OCI-LY7 (cell line): ENCODE results near the gene EEF2K. TPM values are rescaled to one million over a fixed set of nuclear protein-coding genes. Genes with fewer than 3 reads are reported as not detected.
"Not testable (repeated sequence)": the region's sequence is repeated elsewhere in the genome, so short reads cannot be mapped to it uniquely, and the experiment has no call there.

Experiments
- BruUV-seq: library from RNA; stranded (reverse); fragments of 400-500 nt; replicated peaks from 2 replicates; lab custom pipeline; 2021; lab: Mats Ljungman, UMichigan
- CTCF ChIA-PET: fragments of 300-600 bp; sonication (Branson Sonifier 250); formaldehyde crosslinking; loops from one replicate; lab custom pipeline; 2022; ENCODE audit warnings: antibody characterized with exemption; ENCODE audit not compliant: unreplicated experiment; lab: Charles Lee
- POLR2A ChIA-PET: fragments of 300-600 bp; sonication (Branson Sonifier 250); formaldehyde crosslinking; loops from one replicate; lab custom pipeline; 2022; ENCODE audit warnings: antibody characterized with exemption; lab: Charles Lee
- DNase-seq: peaks from one replicate; pipeline ENCODE4 v3.0.0-alpha.2; 2015; ENCODE audit warnings: low spot score
- H2AFZ ChIP-seq: fragments of 200-600 bp; sonication (generic), shearing (Covaris generic); 2 replicates; pipeline ENCODE4 v1.6.1; 2014; ENCODE audit warnings: mild to moderate bottlenecking, antibody characterized with exemption, low read length, moderate library complexity
- H3K27ac ChIP-seq: fragments of 200-600 bp; sonication (generic); 2 replicates; pipeline ENCODE4 v1.5.1; 2014; ENCODE audit warnings: mixed run types, low read depth, mild to moderate bottlenecking, moderate library complexity, low read length, inconsistent platforms; ENCODE audit not compliant: poor library complexity, severe bottlenecking
- H3K36me3 ChIP-seq: fragments of 200-600 bp; sonication (generic); 2 replicates; pipeline ENCODE4 v1.6.1; 2014; ENCODE audit warnings: mild to moderate bottlenecking, antibody characterized with exemption, low read length, moderate library complexity, mixed read lengths; ENCODE audit not compliant: insufficient read depth
- H3K4me1 ChIP-seq: fragments of 200-600 bp; sonication (generic); 2 replicates; pipeline ENCODE4 v1.5.1; 2014; ENCODE audit warnings: mild to moderate bottlenecking, low read length; ENCODE audit not compliant: insufficient read depth, poor library complexity, severe bottlenecking
- H3K4me2 ChIP-seq: fragments of 200-600 bp; sonication (generic); 2 replicates; pipeline ENCODE4 v1.6.1; 2014; ENCODE audit warnings: mild to moderate bottlenecking, low read length
- H3K4me3 ChIP-seq: fragments of 200-600 bp; sonication (generic); 2 replicates; pipeline ENCODE4 v1.5.1; 2014; ENCODE audit warnings: mild to moderate bottlenecking, low read depth, low read length; ENCODE audit not compliant: poor library complexity, severe bottlenecking
- H3K79me2 ChIP-seq: fragments of 200-600 bp; sonication (generic); 2 replicates; pipeline ENCODE4 v1.6.1; 2016; ENCODE audit warnings: low read depth, mild to moderate bottlenecking, low read length, moderate library complexity, mixed read lengths; ENCODE audit not compliant: insufficient read depth
- H3K9me2 ChIP-seq: fragments of 200-600 bp; sonication (generic); 2 replicates; pipeline ENCODE4 v1.6.1; 2016; ENCODE audit warnings: mild to moderate bottlenecking, low read length, mixed read lengths; ENCODE audit not compliant: insufficient read depth
- H3K9me3 ChIP-seq: fragments of 200-600 bp; sonication (generic); 2 replicates; pipeline ENCODE4 v1.6.1; 2014; ENCODE audit warnings: mild to moderate bottlenecking, mixed run types, low read length, mixed read lengths
- H4K20me1 ChIP-seq: fragments of 200-600 bp; sonication (generic); 2 replicates; pipeline ENCODE4 v1.6.1; 2014; ENCODE audit warnings: mild to moderate bottlenecking, antibody characterized with exemption, low read length, moderate library complexity, mixed read lengths; ENCODE audit not compliant: insufficient read depth
- CTCF ChIP-seq: fragments of 200-600 bp; sonication (generic); conservative IDR thresholded peaks from 2 replicates; pipeline ENCODE4 v1.5.1; 2014; ENCODE audit warnings: mild to moderate bottlenecking, antibody characterized with exemption, low read length, moderate library complexity, mixed read lengths
- EZH2phosphoT487 ChIP-seq: fragments of 200-600 bp; sonication (generic); IDR thresholded peaks from 2 replicates; pipeline ENCODE4 v1.6.1; 2018; ENCODE audit warnings: low read depth, borderline replicate concordance, mild to moderate bottlenecking, mixed run types, antibody characterized with exemption, low read length, moderate library complexity, mixed read lengths
- intact Hi-C: fragments of 100-400 bp; cut with micrococcal nuclease; formaldehyde crosslinking; loops from one replicate; pipeline ENCODE4 v1.10.0; 2022; ENCODE audit not compliant: unreplicated experiment
- total RNA-seq, 2 experiments: library from RNA; depleted of rRNA in 1 of 2; stranded (reverse); fragments of >200 nt in 1 of 2; shearing (Covaris generic) in 1 of 2; gene quantifications; 2 replicates each; pipeline ENCODE4 v1.2.3, GENCODE V29; 2014 to 2022

EEF2K gene
- total RNA-seq, 2 experiments from 2014 or later, result 23.8 to 42.3 TPM

- peaks cover 25% of the 10 kb centered on the region for H3K4me1 ChIP-seq
- DNase-seq, result no peak
- no peaks in the 10 kb centered on the region for H3K9me2 ChIP-seq
- peak overlapping the region; percentile 74 for H3K27ac ChIP-seq
- intact Hi-C loops, result loop anchor here (5.0 kb wide), 3 partner anchors 292 to 1397 kb away; partner anchors contain the start of genes DCUN1D3, LYRM1, MOSMO and UQCRC2
- peak overlapping the region; percentile 96 for H3K4me2 ChIP-seq
- ChIA-PET POLR2A (interaction anchor here (1.2 kb wide), 1 partner anchor 107 kb away, joined by 3 read pairs; no protein-coding TSS in a partner anchor), CTCF (no interaction called here)
- no TSS peak for BruUV-seq
- H3K79me2 ChIP-seq, result peaks cover 57% of the 10 kb centered on the region
- no peaks in the 10 kb centered on the region for H3K9me3 ChIP-seq
- H3K36me3 ChIP-seq, result peaks cover 44% of the 10 kb centered on the region
- peak overlapping the region; percentile 95 for H3K4me3 ChIP-seq
- peaks cover 10% of the 10 kb centered on the region for H4K20me1 ChIP-seq
- no peak overlapping the region for H2AFZ ChIP-seq
- TF ChIP-seq EZH2phosphoT487 (no peak), CTCF (no peak)
Observed at GRCh38 chr16:22299036-22299435, 93.0 kb downstream of the EEF2K start.

- Histone ChIP-seq H3K4me1 (peaks cover 25% of the 10 kb centered on the region), H3K9me3 (no peaks in the 10 kb centered on the region), H3K9me2 (no peaks in the 10 kb centered on the region), H3K36me3 (peaks cover 59% of the 10 kb centered on the region), H3K4me3 (no peak overlapping the region), H2AFZ (no peak overlapping the region), H3K79me2 (peaks cover 57% of the 10 kb centered on the region), H3K27ac (no peak overlapping the region), H4K20me1 (peaks cover 10% of the 10 kb centered on the region), H3K4me2 (peak overlapping the region; percentile 41; the same call in 1 of the 2 replicates)
- intact Hi-C loops, result no loop called here
- BruUV-seq, result no TSS peak
- peak; percentile 61 for DNase-seq
- ChIA-PET POLR2A (interaction anchor here (0.5 to 1.0 kb wide), 4 partner anchors 43 to 108 kb away, joined by 3 to 5 read pairs (median 3); no protein-coding TSS in a partner anchor), CTCF (interaction anchor here (0.9 to 1.2 kb wide), 2 partner anchors 90 to 94 kb away, joined by 3 to 4 read pairs; partner anchors contain the start of gene EEF2K)
- TF ChIP-seq CTCF (peak; percentile 85), EZH2phosphoT487 (no peak)
Observed at GRCh38 chr16:22300427-22301071, 94.5 kb downstream of the EEF2K start.

- H3K9me2 ChIP-seq, H3K4me2 ChIP-seq, intact Hi-C loops, H3K4me3 ChIP-seq, H3K9me3 ChIP-seq, H2AFZ ChIP-seq, H3K27ac ChIP-seq, BruUV-seq, POLR2A ChIA-PET, CTCF ChIA-PET, DNase-seq: not testable (repeated sequence)
- Histone ChIP-seq H4K20me1 (peaks cover 10% of the 10 kb centered on the region), H3K4me1 (peaks cover 16% of the 10 kb centered on the region), H3K79me2 (peaks cover 57% of the 10 kb centered on the region), H3K36me3 (peaks cover 68% of the 10 kb centered on the region)
Observed at GRCh38 chr16:22301423-22301822, 95.3 kb downstream of the EEF2K start.
